ENCODE results near the gene FCGR3B. TPM values are rescaled to one million over a fixed set of nuclear protein-coding genes. Genes with fewer than 3 reads are reported as not detected.

The FCGR3B gene
- not detected in 2 replicates for total RNA-seq

GRCh38 chr1:161631076-161631475 lies at the start of gene FCGR3B:
TSS of gene FCGR3B (minus strand) at chr1:161631176. CDS start at chr1:161631094, 82 bp downstream.

GRCh38 chr1:161662684-161663339 lies 31.8 kb upstream of the FCGR3B start, which contains the start of gene FCGR2B:
TSS of gene FCGR2B (plus strand) at chr1:161663143. CDS start at chr1:161663242, 99 bp downstream.

Other genes starting within 250 kb of the FCGR3B start
- not detected in 2 replicates for gene FCGR2A, start 125.7 kb downstream of the FCGR3B start, total RNA-seq
- 0.05 TPM in 1 of 2 replicates, not detected in the other for gene HSPA6, start 106.6 kb downstream of the FCGR3B start, total RNA-seq
- gene FCGR3A, start 81.4 kb downstream of the FCGR3B start, total RNA-seq: not detected in 2 replicates
- gene FCGR2B, start 32.0 kb upstream of the FCGR3B start, total RNA-seq: not detected in 2 replicates
- gene FCRLA, start 76.1 kb upstream of the FCGR3B start, total RNA-seq: not detected in 2 replicates
- gene FCRLB, start 90.4 kb upstream of the FCGR3B start, total RNA-seq: 1.4 and 3.0 TPM in 2 replicates
- gene DUSP12, start 118.6 kb upstream of the FCGR3B start, total RNA-seq: 14.6 and 21.6 TPM in 2 replicates
- 13.4 TPM in 2 replicates for gene ATF6, start 135.1 kb upstream of the FCGR3B start, total RNA-seq